Measurements from ENCODE around the gene NPHP4. TPM values are rescaled to one million over a fixed set of nuclear protein-coding genes. Genes with fewer than 3 reads are reported as not detected.

NPHP4 gene
- total and polyA plus RNA-seq, 9 of the 15 experiments (the other 6 are each of a cell fraction or from before 2014, with no cell fraction given) = 0.52 to 26.2 (median 6.7) TPM

DNA sequence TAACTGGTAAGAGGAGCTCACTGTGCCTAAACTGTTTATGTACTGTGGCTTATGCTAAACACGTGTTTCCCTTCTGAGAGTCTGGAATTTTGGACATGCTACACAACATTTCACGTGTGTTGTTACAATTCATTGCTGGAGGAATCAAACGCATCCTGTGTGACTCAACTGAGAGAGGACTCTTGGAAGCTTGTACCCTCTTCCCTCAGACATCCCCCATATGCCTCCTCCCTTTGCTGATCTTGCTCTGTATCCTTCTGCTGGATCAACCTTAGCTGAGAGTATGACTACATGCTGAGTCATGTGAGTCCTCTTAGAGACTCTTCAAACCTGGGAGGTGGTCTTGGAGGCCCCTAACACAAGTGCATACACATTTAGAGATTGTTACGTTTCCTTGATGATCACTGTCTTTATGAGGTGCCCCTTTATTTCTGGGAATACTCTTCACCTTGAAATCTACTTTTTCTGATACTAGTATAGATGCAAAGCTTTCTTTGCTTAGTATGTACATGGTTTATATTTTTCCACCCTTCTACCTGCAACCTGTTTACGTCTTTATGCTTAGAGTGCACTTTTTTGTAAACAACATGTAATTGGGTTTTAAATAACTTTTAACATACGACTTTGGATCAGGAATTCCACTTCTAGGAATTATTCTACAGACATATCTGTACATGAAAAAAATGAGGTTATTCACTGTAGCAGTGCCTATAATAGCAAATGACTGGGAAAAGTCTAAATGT is 8.7 kb downstream of the NPHP4 start (continued):
- TF ChIP-seq, protein P1, sequence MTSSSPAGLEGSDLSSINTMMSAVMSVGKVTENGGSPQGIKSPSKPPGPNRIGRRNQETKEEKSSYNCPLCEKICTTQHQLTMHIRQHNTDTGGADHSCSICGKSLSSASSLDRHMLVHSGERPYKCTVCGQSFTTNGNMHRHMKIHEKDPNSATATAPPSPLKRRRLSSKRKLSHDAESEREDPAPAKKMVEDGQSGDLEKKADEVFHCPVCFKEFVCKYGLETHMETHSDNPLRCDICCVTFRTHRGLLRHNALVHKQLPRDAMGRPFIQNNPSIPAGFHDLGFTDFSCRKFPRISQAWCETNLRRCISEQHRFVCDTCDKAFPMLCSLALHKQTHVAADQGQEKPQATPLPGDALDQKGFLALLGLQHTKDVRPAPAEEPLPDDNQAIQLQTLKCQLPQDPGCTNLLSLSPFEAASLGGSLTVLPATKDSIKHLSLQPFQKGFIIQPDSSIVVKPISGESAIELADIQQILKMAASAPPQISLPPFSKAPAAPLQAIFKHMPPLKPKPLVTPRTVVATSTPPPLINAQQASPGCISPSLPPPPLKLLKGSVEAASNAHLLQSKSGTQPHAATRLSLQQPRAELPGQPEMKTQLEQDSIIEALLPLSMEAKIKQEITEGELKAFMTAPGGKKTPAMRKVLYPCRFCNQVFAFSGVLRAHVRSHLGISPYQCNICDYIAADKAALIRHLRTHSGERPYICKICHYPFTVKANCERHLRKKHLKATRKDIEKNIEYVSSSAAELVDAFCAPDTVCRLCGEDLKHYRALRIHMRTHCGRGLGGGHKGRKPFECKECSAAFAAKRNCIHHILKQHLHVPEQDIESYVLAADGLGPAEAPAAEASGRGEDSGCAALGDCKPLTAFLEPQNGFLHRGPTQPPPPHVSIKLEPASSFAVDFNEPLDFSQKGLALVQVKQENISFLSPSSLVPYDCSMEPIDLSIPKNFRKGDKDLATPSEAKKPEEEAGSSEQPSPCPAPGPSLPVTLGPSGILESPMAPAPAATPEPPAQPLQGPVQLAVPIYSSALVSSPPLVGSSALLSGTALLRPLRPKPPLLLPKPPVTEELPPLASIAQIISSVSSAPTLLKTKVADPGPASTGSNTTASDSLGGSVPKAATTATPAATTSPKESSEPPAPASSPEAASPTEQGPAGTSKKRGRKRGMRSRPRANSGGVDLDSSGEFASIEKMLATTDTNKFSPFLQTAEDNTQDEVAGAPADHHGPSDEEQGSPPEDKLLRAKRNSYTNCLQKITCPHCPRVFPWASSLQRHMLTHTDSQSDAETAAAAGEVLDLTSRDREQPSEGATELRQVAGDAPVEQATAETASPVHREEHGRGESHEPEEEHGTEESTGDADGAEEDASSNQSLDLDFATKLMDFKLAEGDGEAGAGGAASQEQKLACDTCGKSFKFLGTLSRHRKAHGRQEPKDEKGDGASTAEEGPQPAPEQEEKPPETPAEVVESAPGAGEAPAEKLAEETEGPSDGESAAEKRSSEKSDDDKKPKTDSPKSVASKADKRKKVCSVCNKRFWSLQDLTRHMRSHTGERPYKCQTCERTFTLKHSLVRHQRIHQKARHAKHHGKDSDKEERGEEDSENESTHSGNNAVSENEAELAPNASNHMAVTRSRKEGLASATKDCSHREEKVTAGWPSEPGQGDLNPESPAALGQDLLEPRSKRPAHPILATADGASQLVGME (CRISPR knock-in tag; IDR thresholded peaks at IDR 0.05) = no peak
- TF ChIP-seq ATF1 (CRISPR knock-in tag; IDR thresholded peaks at IDR 0.05) = no peak
- TF ChIP-seq ATF1 (tag; IDR thresholded peaks at IDR 0.05) = no peak
- TF ChIP-seq ZNF764 (CRISPR knock-in tag; IDR thresholded peaks at IDR 0.05; ENCODE audit: low read depth) = no peak
- no peak for TF ChIP-seq ZNF444 (CRISPR knock-in tag; IDR thresholded peaks at IDR 0.05)
- TF ChIP-seq ARNT (IDR thresholded peaks at IDR 0.05) = no peak
- TF ChIP-seq, protein P2, sequence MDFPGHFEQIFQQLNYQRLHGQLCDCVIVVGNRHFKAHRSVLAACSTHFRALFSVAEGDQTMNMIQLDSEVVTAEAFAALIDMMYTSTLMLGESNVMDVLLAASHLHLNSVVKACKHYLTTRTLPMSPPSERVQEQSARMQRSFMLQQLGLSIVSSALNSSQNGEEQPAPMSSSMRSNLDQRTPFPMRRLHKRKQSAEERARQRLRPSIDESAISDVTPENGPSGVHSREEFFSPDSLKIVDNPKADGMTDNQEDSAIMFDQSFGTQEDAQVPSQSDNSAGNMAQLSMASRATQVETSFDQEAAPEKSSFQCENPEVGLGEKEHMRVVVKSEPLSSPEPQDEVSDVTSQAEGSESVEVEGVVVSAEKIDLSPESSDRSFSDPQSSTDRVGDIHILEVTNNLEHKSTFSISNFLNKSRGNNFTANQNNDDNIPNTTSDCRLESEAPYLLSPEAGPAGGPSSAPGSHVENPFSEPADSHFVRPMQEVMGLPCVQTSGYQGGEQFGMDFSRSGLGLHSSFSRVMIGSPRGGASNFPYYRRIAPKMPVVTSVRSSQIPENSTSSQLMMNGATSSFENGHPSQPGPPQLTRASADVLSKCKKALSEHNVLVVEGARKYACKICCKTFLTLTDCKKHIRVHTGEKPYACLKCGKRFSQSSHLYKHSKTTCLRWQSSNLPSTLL (IDR thresholded peaks at IDR 0.05) = no peak
- no peak for TF ChIP-seq ZNF274 (IDR thresholded peaks at IDR 0.05; ENCODE audit: borderline replicate concordance, low read depth, low read length)
- TF ChIP-seq, protein P3, sequence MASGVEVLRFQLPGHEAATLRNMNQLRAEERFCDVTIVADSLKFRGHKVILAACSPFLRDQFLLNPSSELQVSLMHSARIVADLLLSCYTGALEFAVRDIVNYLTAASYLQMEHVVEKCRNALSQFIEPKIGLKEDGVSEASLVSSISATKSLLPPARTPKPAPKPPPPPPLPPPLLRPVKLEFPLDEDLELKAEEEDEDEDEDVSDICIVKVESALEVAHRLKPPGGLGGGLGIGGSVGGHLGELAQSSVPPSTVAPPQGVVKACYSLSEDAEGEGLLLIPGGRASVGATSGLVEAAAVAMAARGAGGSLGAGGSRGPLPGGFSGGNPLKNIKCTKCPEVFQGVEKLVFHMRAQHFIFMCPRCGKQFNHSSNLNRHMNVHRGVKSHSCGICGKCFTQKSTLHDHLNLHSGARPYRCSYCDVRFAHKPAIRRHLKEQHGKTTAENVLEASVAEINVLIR (CRISPR knock-in tag; IDR thresholded peaks at IDR 0.05) = no peak
- no peak for TF ChIP-seq ZNF592 (IDR thresholded peaks at IDR 0.05)
- no peak for TF ChIP-seq KLF6 (CRISPR knock-in tag; IDR thresholded peaks at IDR 0.05; ENCODE audit: borderline replicate concordance)
- no peak for TF ChIP-seq PTRF (tag; IDR thresholded peaks at IDR 0.05)
- no peak for TF ChIP-seq CC2D1A (IDR thresholded peaks at IDR 0.05)
- no peak for TF ChIP-seq XRCC4 (IDR thresholded peaks at IDR 0.05; ENCODE audit: extremely low read depth, insufficient read depth, insufficient read length)
- TF ChIP-seq GABPA (tag; conservative IDR thresholded peaks at IDR 0.05; ENCODE audit: low read depth) = no peak
